ENCODE data around the gene CEP112. TPM values are rescaled to one million over a fixed set of nuclear protein-coding genes. Genes with fewer than 3 reads are reported as not detected.

The CEP112 gene
- total and polyA plus RNA-seq, 10 of the 15 experiments (the other 5 are each of a cell fraction or from before 2014, with no cell fraction given) = 0.11 to 3.8 (median 0.32) TPM; not detected in 1

DNA sequence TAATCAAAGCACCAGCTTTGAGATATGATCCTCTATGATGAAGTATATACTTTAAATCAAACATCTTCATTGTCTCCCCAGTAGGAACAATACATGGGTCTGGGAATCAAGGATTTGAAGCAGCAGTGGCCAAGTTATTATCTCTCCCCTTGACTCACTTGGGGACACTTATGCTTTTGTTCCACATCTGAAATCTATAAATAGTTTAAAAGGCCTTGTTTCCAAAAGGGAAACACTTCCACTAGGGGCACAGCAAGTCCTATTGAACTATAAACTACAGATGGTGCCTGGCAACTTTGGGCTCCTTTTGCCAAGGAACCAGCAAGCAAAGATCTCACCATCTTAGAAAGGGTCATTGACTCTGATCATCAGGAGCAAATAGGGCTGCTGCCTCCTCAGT lies 16.0 kb upstream of the CEP112 start:
- POLR2A ChIA-PET = no interaction called here
- no peaks in the 10 kb centered on the region for H3K9me3 ChIP-seq (replicated peaks; ENCODE audit: control insufficient read depth, insufficient read depth, low read length)
- no peaks in the 10 kb centered on the region for H3K4me1 ChIP-seq (ENCODE audit: control insufficient read depth, insufficient read depth, low read length)
- no peak overlapping the region for H3K9ac ChIP-seq (ENCODE audit: control insufficient read depth, insufficient read depth, low read length)
- intact Hi-C loops (cut with micrococcal nuclease; ENCODE audit: unreplicated experiment) (no loop called here), in situ Hi-C loops (cut with MboI) (no loop called here)
- no peaks in the 10 kb centered on the region for H3K79me2 ChIP-seq (ENCODE audit: control insufficient read depth, insufficient read depth, low read length)
- no peaks in the 10 kb centered on the region for H4K20me1 ChIP-seq (ENCODE audit: control insufficient read depth, insufficient read depth)
- RAD21 ChIA-PET (ENCODE audit: unreplicated experiment) = no interaction called here
- DNase-seq (ENCODE audit: low read depth, low spot score) (no peak), FAIRE-seq (no peak), ATAC-seq (no peak)
- H3K27me3 ChIP-seq (replicated peaks in 1 of 2; ENCODE audit: control insufficient read depth in 2 of 2, insufficient read depth in 2 of 2, low read length in 1 of 2) = no peaks in the 10 kb centered on the region
- CTCF ChIA-PET = interaction anchor here (1.8 kb wide), 1 partner anchor 7 kb away, joined by 6 read pairs; no protein-coding TSS in a partner anchor
- no peak overlapping the region for H3K4me3 ChIP-seq
- H2AFZ ChIP-seq (ENCODE audit: control insufficient read depth, low read depth, low read length) = no peak overlapping the region
- no TSS peak for BruUV-seq (replicated peaks)
- no peaks in the 10 kb centered on the region for H3K36me3 ChIP-seq (ENCODE audit: control insufficient read depth in 2 of 2, insufficient read depth in 2 of 2, low read length in 1 of 2)
- no peak overlapping the region for H3K27ac ChIP-seq (ENCODE audit: control insufficient read depth, insufficient read depth)
- SMC1A ChIA-PET (ENCODE audit: uncharacterized antibody, unreplicated experiment) = no interaction called here
- no peak overlapping the region for H3K4me2 ChIP-seq (ENCODE audit: control insufficient read depth, insufficient read depth)
- TF ChIP-seq BCLAF1 (IDR thresholded peaks at IDR 0.05) (no peak), CBX5 (IDR thresholded peaks at IDR 0.05; ENCODE audit: low read depth) (no peak), KAT2A (conservative IDR thresholded peaks at IDR 0.05; ENCODE audit: control insufficient read depth, low read depth, low read length) (no peak), ZNF687 (IDR thresholded peaks at IDR 0.05) (no peak), RBBP5 (conservative IDR thresholded peaks at IDR 0.05) (no peak), ZZZ3 (IDR thresholded peaks at IDR 0.05; ENCODE audit: control insufficient read depth, insufficient read length, low read depth) (no peak), SRF (IDR thresholded peaks at IDR 0.05; ENCODE audit: low read depth in 2 of 2, low read length in 2 of 2) (no peak), NBN (IDR thresholded peaks at IDR 0.05) (no peak), TBL1XR1 (IDR thresholded peaks at IDR 0.05; ENCODE audit: low read depth, low read length) (no peak), BACH1 (IDR thresholded peaks at IDR 0.05; ENCODE audit: borderline replicate concordance) (no peak)
- TF ChIP-seq, protein P1, sequence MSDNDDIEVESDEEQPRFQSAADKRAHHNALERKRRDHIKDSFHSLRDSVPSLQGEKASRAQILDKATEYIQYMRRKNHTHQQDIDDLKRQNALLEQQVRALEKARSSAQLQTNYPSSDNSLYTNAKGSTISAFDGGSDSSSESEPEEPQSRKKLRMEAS (IDR thresholded peaks at IDR 0.05; ENCODE audit: low read depth, low read length) = no peak
- TF ChIP-seq, protein P2, sequence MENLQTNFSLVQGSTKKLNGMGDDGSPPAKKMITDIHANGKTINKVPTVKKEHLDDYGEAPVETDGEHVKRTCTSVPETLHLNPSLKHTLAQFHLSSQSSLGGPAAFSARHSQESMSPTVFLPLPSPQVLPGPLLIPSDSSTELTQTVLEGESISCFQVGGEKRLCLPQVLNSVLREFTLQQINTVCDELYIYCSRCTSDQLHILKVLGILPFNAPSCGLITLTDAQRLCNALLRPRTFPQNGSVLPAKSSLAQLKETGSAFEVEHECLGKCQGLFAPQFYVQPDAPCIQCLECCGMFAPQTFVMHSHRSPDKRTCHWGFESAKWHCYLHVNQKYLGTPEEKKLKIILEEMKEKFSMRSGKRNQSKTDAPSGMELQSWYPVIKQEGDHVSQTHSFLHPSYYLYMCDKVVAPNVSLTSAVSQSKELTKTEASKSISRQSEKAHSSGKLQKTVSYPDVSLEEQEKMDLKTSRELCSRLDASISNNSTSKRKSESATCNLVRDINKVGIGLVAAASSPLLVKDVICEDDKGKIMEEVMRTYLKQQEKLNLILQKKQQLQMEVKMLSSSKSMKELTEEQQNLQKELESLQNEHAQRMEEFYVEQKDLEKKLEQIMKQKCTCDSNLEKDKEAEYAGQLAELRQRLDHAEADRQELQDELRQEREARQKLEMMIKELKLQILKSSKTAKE (IDR thresholded peaks at IDR 0.05; ENCODE audit: low read depth, poor library complexity, severe bottlenecking) = no peak
- TF ChIP-seq, protein P3, sequence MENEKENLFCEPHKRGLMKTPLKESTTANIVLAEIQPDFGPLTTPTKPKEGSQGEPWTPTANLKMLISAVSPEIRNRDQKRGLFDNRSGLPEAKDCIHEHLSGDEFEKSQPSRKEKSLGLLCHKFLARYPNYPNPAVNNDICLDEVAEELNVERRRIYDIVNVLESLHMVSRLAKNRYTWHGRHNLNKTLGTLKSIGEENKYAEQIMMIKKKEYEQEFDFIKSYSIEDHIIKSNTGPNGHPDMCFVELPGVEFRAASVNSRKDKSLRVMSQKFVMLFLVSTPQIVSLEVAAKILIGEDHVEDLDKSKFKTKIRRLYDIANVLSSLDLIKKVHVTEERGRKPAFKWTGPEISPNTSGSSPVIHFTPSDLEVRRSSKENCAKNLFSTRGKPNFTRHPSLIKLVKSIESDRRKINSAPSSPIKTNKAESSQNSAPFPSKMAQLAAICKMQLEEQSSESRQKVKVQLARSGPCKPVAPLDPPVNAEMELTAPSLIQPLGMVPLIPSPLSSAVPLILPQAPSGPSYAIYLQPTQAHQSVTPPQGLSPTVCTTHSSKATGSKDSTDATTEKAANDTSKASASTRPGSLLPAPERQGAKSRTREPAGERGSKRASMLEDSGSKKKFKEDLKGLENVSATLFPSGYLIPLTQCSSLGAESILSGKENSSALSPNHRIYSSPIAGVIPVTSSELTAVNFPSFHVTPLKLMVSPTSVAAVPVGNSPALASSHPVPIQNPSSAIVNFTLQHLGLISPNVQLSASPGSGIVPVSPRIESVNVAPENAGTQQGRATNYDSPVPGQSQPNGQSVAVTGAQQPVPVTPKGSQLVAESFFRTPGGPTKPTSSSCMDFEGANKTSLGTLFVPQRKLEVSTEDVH (IDR thresholded peaks at IDR 0.05; ENCODE audit: low read depth, partially characterized antibody) = no peak

Data from GM12878 (cell line).